GM19397 (cell line): ENCODE data around the gene IL16.

ENCODE experiments used
- ATAC-seq: cut with Tn5 transposase; IDR thresholded peaks from one replicate; pipeline ENCODE4 v1.9.1; 2021; ENCODE audit warnings: mild to moderate bottlenecking, moderate library complexity; ENCODE audit not compliant: unreplicated experiment

IL16 gene

GRCh38 chr15:81361891-81362290, 165.2 kb downstream of the IL16 start:
- ATAC-seq: no peak

DNA sequence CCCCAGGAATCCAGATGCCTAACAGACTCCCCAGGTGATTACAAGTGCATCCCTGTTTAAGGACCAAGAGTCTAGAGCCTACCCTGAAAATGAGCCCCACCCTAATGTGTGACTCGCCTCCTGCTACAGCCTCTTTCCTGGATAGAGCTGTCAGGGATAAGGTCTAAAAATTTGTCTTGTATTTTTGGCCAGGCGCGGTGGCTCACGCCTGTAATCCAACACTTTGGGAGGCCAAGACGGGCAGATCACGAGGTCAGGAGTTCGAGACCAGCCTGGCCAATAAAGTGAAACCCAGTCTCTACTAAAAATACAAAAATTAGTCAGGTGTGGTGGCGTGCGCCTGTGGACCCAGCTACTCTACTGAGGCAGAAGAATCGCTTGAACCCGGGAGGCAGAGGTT, 166.1 kb downstream of the IL16 start:
- ATAC-seq: no peak

GRCh38 chr15:81363276-81363675, 166.6 kb downstream of the IL16 start:
- no peak for ATAC-seq
